Amniotic stem cell (primary cell): Measurements from ENCODE around the gene UBE2L6.
"Not testable (repeated sequence)": the region's sequence is repeated elsewhere in the genome, so short reads cannot be mapped to it uniquely, and the experiment has no call there.

Experiments
- DNase-seq: peaks from one replicate; lab custom pipeline; 2025; lab: John Stamatoyannopoulos, UW

UBE2L6 gene

DNA sequence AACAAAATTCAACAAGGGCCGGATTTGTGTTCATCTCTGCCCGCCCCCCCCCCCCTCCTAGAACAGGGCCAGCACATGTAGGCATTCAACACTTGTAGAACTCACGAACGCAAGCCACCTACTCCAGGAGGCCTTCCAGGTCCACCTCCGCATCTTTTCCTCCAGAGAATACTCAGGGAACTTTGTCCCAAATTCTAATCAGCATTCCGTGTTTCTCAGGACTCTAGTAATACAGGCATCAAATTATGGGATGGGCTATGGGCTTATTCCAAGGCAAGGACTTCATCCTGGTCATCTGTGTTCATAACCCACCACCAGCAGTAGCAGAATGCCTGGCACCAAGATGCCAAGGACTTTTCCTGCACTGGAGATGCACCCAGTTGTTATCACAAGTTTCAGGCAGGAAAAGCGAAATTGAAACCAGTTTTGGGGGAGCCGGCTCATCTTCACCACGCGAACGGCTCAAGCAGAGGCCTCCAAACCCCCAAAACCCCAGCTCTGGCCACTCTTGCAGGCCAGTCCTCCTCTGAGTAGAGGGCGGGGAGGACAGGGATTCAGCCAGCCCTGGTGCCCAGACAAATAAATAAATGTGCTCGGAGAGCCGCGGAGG is 462 bp downstream of the UBE2L6 start:
- no peak for DNase-seq

DNA sequence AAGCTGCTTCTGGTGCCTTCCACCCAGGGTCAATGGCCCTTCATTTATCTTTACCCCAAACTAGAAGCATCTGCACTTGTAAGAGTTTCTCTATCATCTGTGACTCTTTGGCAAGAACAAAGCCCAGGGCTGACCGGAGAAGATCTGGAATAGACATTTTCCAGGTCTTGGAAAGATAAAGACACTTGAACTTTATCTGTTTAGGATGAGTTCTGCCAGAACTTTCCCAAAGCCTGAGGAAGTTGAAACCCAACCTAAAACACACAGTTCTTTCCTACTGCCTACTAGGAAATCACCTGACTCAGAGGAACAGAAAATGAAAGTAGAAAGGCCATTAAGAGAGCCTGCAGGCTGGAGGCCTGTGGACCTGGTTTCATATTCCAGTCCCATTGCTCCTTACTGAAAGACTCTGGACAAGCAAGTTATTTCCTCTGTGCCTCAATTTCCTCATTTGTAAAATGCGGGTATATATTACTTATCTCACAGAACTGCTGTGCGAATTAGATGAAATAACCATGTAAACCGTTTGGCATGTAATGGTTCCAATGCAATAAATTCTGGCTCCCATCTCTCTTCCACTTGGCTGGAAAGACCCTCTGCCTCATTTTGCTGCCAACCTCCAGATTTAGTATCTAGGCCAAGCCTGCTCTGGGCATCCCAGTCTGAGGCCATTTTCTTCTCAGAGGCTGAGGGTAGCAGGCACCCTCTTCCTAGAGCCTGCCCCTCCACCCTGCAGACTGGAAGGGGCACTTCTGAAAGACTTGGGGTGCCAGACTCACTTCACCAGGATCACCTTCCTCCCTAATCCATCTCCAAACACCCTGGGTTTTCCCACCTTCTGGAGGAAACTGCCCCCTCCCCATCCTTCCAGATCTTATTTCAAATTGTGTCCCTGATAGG is 1.2 kb downstream of the UBE2L6 start:
- DNase-seq, result peak; percentile 32

DNA sequence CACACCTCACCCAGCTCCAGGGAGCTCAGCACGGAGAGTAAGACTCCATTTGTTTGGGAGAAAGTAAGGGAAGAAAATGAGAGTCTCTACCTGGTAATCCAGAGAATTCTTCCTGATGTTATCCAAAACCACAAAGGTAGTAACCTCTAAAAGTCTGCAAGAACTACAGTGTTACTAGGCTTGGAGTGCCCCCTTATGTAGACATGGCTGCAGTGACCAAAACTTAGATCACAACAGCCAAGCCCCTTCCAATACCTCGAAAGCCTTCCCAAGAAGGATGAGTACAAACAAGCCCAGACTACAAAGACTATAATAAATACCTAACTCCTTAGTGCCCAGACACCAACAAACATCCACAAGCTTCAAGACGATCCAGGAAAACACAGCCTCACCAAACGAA is 4.9 kb downstream of the UBE2L6 start:
- DNase-seq, result no peak

DNA sequence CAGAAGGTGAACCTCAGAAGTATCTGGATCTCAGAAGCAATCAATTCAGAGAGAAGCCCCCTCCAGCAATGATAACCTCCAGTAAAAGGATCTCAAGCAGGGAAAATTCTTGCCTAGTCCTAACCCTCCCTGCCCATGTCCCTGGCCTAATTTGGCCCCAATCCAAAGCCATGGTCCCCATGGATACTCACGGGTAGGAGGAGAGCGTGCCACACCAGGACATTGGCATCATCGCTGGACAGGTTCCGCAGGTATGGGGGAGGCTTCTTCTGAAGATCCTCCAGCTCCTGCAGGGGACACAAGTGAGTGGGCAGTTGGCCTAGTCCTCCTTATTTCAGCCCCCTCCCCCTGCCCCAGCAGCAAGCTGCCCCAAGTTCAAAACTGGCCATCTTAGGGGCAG is 7.3 kb downstream of the UBE2L6 start:
- DNase-seq, result no peak

DNA sequence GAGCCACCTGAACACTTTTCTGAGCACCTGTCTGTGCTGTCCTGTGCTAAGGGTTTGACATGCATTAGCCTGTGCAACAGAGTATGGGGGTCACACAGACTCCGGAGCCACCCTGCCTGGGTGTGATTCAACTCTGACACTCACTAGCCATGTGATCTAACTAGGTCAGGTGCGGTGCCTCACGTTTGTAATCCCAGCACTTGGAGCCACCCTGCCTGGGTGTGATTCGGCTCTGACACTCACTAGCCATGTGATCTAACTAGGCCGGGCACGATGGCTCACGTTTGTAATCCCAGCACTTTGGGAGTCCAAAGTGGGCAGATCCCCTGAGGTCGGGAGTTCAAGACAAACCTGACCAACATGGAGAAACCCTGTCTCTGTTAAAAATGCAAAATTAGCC is 11.4 kb downstream of the UBE2L6 start:
- no peak for DNase-seq

DNA sequence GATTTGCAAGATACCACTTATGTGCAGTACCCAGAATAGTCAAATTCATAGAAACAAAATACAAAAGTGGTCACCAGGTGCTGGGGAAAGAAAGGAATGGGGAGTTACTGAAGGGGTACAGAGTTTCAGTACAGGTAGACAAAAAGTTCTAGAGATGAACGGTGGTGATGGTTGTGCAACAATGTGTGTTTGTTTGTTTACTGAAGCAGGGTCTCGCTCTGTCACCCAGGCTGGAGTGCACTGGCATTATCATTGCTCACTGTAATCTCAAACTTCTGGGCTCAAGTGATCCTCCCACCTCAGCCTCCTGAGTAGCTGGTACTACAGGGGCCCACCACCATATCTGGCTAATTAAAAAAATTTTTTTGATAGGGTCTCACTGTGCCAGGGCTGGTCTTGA is 12.1 kb downstream of the UBE2L6 start:
- no peak for DNase-seq

DNA sequence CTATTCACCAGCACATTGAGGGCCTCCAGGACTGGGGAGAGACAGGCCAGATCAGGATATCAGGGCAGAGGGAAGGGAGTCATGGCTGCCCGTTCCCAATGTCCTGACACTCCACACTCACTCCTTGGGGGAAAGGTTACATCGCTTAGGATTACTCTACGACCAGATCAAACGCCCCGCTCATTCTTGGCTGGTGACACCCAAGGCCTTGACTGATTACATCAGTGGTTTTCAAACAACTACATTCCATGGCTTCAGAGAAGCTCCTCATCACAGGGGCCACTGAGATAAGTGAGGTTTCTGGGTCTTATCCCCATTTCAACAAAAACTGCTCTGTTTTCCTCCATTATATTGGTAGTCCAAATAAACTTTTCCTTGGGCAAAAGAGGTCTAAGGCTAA is 15.0 kb downstream of the UBE2L6 start:
- DNase-seq, result no peak

DNA sequence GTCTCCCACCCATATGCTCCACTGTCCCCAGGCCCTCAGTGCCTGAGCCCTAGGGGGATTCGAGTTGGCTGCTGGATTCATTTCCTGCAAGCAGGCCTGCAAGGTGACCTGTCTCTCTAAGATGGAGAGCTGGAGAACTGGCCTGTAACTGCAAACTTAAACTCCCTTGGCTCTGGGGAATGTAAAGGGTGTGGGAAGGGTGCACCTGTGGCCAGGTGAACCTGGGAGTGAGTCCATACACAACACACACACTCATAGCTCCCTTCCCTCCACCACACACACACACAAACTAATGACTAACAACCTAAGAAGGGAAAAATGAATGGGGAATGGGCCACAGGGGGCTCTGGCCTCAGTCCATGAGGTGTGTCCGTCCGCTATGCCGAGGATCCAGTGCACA is 15.5 kb downstream of the UBE2L6 start:
- no peak for DNase-seq

DNA sequence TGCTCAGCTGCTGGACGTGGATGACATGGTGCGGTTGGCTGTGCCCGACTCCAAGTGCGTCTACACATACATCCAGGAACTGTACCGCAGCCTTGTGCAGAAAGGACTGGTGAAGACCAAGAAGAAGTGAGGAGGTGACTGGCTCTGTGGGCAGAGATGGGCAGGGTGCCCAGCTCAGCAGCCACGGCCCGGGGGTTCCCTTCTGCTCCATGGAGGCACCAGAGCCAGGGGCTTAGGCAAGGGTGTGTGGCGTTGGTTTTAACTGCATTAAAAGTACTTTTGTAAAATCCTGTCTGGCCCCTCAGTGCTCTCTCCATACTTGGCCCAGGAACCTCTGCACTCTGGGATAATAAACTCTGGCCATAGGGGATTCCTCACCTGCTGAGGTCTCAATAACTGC is 17.5 kb downstream of the UBE2L6 start:
- no peak for DNase-seq

DNA sequence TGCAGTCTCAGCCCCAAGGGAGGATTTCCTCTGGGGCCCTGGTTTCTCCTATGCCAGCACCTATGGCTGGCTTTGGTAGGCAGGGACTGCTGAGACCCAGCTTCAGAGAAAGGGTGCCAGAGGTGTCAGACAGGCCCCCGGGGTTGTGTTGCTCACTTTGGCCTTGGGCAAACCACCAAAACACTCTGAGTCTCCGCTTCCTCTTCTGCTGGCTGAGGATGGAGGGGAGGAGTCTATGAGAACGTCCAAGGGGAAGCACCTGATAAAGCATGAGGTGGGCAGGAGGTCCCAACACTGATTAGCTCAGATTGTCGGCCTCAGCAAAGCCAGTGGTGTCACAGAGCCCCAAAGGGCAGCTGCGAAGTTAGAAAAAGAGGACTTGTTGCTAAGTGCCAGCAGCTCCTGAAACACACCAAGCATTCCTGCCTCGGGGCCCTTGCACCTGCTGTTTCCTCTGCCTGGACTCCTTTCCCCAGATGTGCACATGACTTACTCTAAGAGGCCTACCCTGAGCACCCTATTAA is 19.6 kb downstream of the UBE2L6 start:
- DNase-seq, result no peak

DNA sequence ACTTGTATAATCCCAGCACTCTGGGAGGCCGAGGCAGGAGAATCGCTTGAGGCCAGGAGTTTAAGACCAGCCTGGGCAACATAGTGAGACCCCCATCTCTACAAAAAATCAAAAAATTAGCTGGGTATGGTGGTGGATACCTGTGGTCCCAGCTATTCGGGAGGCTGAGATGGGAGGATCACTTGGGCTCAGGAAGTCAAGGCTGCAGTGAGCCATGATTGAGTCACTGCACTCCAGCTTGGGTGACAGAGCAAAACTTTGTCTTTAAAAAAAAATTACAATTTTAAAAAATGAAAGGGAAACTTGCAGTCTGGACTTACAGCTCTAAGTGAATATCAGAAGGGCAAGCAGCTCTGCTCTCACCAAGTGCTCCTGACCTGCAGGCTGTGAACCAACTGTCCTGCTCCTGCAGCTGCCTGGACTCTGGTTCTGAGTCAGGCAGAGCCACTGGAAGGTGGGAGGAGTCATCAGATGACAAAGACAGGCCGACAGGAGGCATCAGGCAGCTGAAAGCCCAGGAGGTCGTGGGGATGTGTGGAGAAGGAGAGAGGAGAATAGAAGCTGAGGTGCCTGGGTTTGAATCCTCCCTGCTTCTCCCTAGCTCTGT is 20.5 kb downstream of the UBE2L6 start:
- DNase-seq, result peak; percentile 17

DNA sequence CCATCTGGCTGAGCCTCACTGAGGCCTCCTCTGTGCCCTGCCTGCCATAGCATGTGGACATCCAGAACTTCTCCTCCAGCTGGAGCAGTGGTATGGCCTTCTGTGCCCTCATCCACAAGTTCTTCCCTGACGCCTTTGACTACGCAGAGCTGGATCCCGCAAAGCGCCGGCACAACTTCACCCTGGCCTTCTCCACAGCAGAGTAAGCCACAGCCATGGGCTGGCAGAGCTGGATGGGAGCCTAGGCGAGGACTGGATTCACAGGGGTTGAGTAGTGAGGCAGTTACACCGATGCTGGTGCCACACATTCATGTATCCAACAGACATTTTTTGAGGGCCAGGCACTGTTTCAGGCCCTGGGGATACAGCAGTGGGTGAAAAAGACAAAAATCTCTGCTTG is 21.0 kb downstream of the UBE2L6 start:
- no peak for DNase-seq

DNA sequence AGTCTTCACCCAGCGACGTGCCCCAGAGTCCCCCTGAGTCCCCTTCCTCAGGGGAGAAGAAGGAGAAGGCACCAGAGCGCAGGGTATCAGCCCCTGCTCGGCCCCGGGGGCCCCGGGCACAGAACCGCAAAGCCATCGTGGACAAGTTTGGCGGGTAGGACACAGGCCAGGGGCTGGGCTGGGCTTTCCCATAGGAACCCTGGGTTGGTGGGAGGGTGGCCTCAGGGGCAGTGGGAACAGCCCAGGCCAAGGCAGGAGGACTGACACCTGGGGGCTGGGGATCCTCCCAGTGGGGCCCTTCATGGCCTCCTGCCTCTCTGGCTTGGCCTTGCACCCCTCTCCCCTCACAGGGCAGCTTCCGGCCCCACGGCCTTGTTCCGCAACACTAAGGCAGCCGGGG is 21.6 kb downstream of the UBE2L6 start:
- no peak for DNase-seq

DNA sequence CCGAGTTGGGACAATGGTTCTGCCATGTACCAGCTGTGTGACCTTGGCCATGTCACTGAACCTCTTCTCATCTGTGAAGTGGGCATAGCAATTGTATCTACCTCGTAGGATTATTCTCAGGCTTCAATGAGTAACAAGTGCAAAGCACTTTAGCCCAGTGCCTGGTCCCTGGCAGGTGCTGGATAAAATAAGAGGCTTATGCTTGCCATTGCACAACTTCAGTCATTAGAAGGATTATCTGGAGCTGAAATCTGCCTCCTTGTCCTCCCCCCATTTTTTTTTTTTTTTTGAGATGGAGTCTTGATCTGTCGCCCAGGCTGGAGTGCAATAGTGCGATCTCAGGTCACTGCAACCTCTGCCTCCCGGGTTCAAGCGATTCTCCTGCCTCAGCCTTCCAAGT is 22.9 kb downstream of the UBE2L6 start:
- no peak for DNase-seq

DNA sequence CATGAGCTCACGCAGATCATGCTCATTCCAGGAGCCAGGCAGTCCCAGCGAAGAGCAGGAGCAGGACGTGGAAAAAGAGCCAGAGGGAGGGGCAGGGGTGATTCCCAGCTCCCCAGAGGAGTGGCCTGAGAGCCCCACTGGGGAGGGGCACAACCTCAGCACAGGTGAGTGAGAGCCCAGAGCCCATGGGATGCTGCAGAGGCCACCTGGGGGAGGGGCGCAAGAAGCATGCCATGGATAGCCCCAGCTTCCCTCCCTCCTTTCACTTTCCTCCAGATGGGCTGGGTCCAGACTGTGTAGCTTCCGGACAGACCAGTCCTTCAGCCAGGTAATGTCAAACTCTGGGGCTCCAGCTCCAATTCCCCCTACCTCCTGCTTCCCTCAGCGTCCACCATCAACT is 23.9 kb downstream of the UBE2L6 start:
- DNase-seq, result no peak

DNA sequence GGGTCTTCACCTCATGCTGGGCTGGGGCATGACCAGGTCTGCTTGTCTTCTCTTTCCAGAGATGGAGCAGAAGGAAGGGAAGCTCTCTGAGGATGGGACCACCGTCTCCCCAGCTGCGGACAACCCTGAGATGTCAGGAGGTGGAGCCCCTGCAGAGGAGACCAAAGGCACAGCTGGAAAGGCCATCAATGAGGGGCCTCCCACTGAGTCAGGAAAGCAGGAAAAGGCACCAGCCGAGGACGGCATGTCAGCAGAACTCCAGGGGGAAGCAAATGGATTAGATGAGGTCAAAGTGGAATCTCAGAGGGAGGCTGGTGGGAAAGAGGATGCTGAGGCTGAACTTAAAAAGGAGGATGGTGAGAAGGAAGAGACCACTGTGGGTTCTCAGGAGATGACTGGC is 24.9 kb downstream of the UBE2L6 start:
- no peak for DNase-seq

DNA sequence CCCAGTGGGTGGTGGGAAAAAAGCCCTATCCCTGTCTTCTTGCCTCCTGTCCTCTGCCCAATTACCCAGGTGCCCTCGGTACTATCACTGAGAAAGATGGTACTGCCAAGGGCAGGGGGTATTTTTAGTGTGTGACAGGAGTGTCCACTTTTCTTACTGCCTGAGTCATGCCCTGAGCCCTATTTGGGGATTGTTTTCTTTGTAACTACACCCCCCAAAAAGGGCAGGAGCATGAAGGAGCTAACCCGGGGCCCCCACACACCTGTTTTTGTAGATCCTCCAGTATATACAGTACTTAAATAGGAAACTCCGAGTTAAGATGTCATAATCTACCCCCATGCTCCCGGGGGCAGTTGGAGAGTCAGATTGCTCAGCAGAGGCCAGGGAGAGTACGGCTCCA is 26.3 kb downstream of the UBE2L6 start:
- no peak for DNase-seq

DNA sequence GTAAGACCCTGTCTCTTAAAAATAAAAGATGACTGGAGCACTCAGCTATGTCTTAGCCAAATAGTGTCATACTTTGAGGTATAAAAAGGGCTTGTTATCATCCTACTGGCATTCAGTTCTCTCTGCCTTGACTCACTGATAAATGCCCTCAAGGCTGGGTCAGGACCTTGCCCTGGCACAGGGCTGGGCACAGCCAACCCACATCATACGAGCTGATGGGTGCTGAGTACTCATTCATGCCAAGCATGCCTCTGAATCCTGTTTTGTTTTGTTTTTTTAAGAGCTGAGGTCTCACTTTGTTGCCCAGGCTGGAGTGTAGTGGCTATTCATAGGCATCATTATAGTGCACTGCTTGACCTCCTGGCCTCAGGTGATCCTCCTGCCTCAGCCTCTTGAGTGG is 28.1 kb downstream of the UBE2L6 start:
- no peak for DNase-seq

DNA sequence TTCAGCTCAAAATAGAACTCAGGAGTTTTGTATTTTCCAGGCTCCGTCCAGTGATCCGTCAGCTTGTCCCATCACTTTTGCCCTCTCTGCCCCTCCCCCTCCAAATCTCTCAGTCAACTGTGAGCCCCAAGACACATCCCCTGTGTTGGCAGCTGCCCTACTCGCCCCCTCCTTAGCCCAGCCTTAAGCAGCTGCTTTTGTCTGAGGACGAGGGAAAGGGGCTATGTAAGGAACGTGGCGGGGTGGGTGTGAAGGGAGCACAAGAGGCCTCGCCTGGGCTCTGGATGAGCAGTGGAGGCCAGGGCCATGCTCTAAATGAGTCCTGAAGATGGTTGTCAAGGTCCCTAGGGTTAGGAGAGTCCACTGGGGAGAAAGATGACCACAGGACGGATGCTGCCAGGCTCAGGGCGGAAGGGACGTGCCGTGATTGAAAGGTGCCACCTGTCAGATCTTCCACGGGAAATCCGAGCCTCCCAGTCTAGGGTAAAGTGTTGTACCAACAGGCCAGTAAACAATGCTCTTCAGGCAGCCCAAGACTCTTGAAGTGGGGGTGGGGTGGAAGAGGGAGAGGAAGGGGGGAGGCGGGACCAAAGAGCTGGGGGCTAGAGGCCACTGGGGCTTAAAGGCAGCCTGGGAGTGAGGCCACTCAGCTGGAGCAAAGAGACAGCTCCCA is 30.4 kb downstream of the UBE2L6 start, which contains the start of gene SMTNL1:
SMTNL1 (plus strand) TSS at position 649 of the 673 bp plus-strand sequence. CDS start 5,048 bp downstream, outside the sequence.
- DNase-seq, result no peak

DNA sequence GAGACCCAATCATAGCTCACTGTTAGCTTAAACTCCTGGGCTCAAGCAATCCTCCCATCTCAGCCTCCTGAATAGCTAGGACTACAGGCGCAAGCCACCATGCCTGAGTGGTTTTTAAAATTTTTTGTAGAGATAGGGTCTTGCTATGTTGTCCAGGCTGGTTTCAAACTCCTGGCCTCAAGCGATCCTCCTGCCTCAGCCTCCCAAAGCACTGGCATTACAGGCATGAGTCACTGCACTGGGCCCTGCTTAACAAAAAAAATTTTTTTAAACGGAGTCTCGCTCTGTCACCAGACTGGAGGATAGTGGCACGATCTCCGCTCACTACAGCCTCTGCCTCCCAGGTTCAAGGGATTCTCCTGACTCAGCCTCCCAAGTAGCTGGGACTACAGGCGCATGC is 33.0 kb downstream of the UBE2L6 start:
- not testable (repeated sequence) for DNase-seq

DNA sequence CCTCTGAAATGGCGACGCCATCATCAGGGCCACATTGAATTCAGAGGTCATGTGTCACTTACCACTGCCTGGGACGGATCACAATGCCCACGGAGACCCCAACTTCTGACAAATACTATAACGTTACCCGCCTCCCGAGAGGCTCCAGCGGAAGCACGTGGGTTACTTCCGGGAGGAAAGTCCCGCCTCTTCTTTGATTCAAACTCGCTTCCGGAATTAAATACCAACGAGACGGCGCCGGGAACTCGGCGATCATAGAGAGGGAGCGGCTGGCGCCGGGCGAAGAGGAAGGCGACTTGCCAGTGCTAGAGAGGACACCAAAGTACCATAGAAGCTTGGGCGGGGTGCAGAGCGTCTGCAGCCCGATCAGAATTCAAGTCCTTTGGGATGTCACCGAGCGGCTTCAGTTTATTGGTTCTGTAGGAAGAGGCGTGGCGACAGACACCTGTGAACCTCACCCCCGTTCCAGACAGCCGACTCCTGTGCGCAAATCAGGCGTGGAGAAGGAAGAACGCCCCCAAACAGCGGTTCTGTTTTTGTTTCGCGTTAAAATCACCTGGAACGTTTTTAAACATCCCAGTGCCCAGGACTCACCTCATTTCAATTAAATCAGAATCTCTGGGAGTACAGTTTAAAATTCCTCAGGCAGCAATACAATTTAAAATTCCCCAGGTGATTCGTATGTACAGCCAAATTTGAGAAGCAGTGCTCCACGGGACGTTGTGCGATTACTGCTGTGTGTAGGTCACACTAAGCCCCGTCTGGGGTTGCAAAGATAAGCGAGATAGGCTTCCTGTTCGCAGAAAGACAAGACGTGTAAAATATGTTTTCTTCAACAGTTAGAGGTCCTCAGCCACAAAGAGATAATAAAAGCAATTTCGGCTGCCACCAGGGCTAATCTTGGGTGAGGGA is 36.6 kb downstream of the UBE2L6 start, which contains the start of gene TIMM10:
TIMM10 (minus strand) TSS at position 159 of the 912 bp plus-strand sequence. CDS start 565 bp downstream, outside the sequence.
- DNase-seq, result peak; percentile 92
